Keratinocyte (primary cell): ENCODE measurements around the gene ACBD3. TPM values are rescaled to one million over a fixed set of nuclear protein-coding genes. Genes with fewer than 3 reads are reported as not detected.

Source experiments
- DNase-seq: peaks from one replicate; pipeline ENCODE4 v3.0.0-alpha.2; 2011; ENCODE audit warnings: low read depth, missing footprints, low spot score
- FAIRE-seq: peaks from 2 replicates; lab custom pipeline; 2011; peaks lifted over from hg19 to GRCh38; lab: Jason Lieb, UNC
- H2AFZ ChIP-seq: 2 replicates; pipeline ENCODE4 v1.6.0; 2012; ENCODE audit warnings: low read length, control low read depth, inconsistent platforms; ENCODE audit not compliant: control insufficient read depth
- H3K27ac ChIP-seq: 2 replicates; pipeline ENCODE4 v1.5.1; 2011; ENCODE audit warnings: low read length; ENCODE audit not compliant: control insufficient read depth, insufficient read depth
- H3K27me3 ChIP-seq: 3 replicates; pipeline ENCODE4 v1.6.0; 2011; ENCODE audit warnings: low read length; ENCODE audit not compliant: control insufficient read depth, insufficient read depth; ENCODE audit errors: extremely low read depth
- H3K36me3 ChIP-seq, 2 experiments: 2 replicates in 1 of 2; 3 replicates in 1 of 2; pipeline ENCODE4 v1.5.1; 2011; ENCODE audit warnings: low read length in 2 of 2, mild to moderate bottlenecking in 1 of 2; ENCODE audit not compliant: control insufficient read depth in 2 of 2, insufficient read depth in 2 of 2; ENCODE audit errors: extremely low read depth in 1 of 2
- H3K4me1 ChIP-seq: 3 replicates; pipeline ENCODE4 v1.5.1; 2011; ENCODE audit warnings: low read length; ENCODE audit not compliant: control insufficient read depth, insufficient read depth; ENCODE audit errors: extremely low read depth
- H3K4me2 ChIP-seq: 3 replicates; pipeline ENCODE4 v1.6.0; 2011; ENCODE audit warnings: low read depth, low read length; ENCODE audit not compliant: control insufficient read depth, insufficient read depth; ENCODE audit errors: extremely low read depth
- H3K4me3 ChIP-seq, 3 experiments: fragments of 200-600 bp in 1 of 3; sonication (generic) in 1 of 3; 2 replicates in 2 of 3; 3 replicates in 1 of 3; pipeline ENCODE4 v1.5.1; 2011 to 2016; ENCODE audit warnings: low read length in 3 of 3, mild to moderate bottlenecking in 3 of 3, control low read depth in 2 of 3, inconsistent platforms in 1 of 3, low read depth in 1 of 3, mixed read lengths in 1 of 3, mixed run types in 1 of 3, moderate library complexity in 1 of 3; ENCODE audit not compliant: control insufficient read depth in 2 of 3, insufficient read depth in 2 of 3; ENCODE audit errors: extremely low read depth in 1 of 3
- H3K79me2 ChIP-seq: 2 replicates; pipeline ENCODE4 v1.6.0; 2012; ENCODE audit warnings: low read length; ENCODE audit not compliant: control insufficient read depth, insufficient read depth
- H3K9ac ChIP-seq: 3 replicates; pipeline ENCODE4 v1.6.0; 2011; ENCODE audit warnings: low read length; ENCODE audit not compliant: control insufficient read depth, insufficient read depth; ENCODE audit errors: extremely low read depth
- H3K9me1 ChIP-seq: 3 replicates; pipeline ENCODE4 v1.6.0; 2011; ENCODE audit warnings: low read length; ENCODE audit not compliant: control insufficient read depth, insufficient read depth; ENCODE audit errors: extremely low read depth
- H3K9me3 ChIP-seq: 2 replicates; pipeline ENCODE4 v1.5.1; 2012; ENCODE audit warnings: low read depth, low read length; ENCODE audit not compliant: control insufficient read depth
- H4K20me1 ChIP-seq: 3 replicates; pipeline ENCODE4 v1.6.0; 2011; ENCODE audit warnings: low read length; ENCODE audit not compliant: control insufficient read depth, insufficient read depth; ENCODE audit errors: extremely low read depth
- CTCF ChIP-seq, 3 experiments: IDR thresholded peaks in 1 of 3; conservative IDR thresholded peaks in 1 of 3; optimal IDR thresholded peaks in 1 of 3; 2 replicates in 2 of 3; 3 replicates in 1 of 3; pipeline versions ENCODE3 to v1.5.1; 2011; ENCODE audit warnings: low read length in 3 of 3, mild to moderate bottlenecking in 3 of 3, moderate library complexity in 2 of 3, control low read depth in 1 of 3, inconsistent platforms in 1 of 3; ENCODE audit not compliant: insufficient read depth in 2 of 3; ENCODE audit errors: extremely low read depth in 1 of 3
- EZH2 ChIP-seq: IDR thresholded peaks from one replicate; pipeline ENCODE4 v1.6.1; 2012; ENCODE audit warnings: inconsistent platforms, mild to moderate bottlenecking, low read length, moderate library complexity
- dilution Hi-C: fragments of 300-500 bp; cut with MboI; formaldehyde crosslinking; loops from one replicate; pipeline ENCODE4 v1.7.0; 2020; ENCODE audit warnings: low sequenced_read_pairs; ENCODE audit not compliant: extremely low pct_ligation_motif_present
- polyA plus RNA-seq, 5 experiments: library from polyadenylated mRNA; depleted of rRNA in 3 of 5; stranded (reverse) in 3 of 5; stranded (forward) in 1 of 5; unstranded in 1 of 5; fragments of >200 nt; gene quantifications; 1 replicate in 1 of 5; 2 replicates in 3 of 5; 3 replicates in 1 of 5; pipeline versions ENCODE4 v1.2.1 to v1.2.3, GENCODE V29; 2011 to 2012; ENCODE audit warnings: missing spikeins in 2 of 5, low read depth in 1 of 5, low replicate concordance in 1 of 5

ACBD3 gene
- polyA plus RNA-seq, 1 donor (not counting 4 experiments of a cell fraction or from before 2014, with no cell fraction given): 43.1 TPM

- DNase-seq (no peak), FAIRE-seq (no peak)
- no peaks in the 10 kb centered on the region for H3K36me3 ChIP-seq
- no peaks in the 10 kb centered on the region for H3K27me3 ChIP-seq
- no peaks in the 10 kb centered on the region for H4K20me1 ChIP-seq
- H3K27ac ChIP-seq: no peak overlapping the region
- dilution Hi-C loops: no loop called here
- peak overlapping the region; percentile 70 for H3K9ac ChIP-seq
- TF ChIP-seq EZH2: no peak
- no peak for TF ChIP-seq CTCF (optimal IDR thresholded peaks at IDR 0.05 in 1 of 3, IDR thresholded peaks at IDR 0.05 in 1 of 3, conservative IDR thresholded peaks at IDR 0.05 in 1 of 3; ENCODE audit: extremely low read depth in 1 of 3, insufficient read depth in 2 of 3, low read length in 3 of 3)
- peak overlapping the region; percentile 51 for H2AFZ ChIP-seq
- no peaks in the 10 kb centered on the region for H3K79me2 ChIP-seq
- H3K9me3 ChIP-seq: no peaks in the 10 kb centered on the region
- peaks cover 14% of the 10 kb centered on the region for H3K4me1 ChIP-seq
- no peaks in the 10 kb centered on the region for H3K9me1 ChIP-seq
- peak overlapping the region; percentile 85 for H3K4me2 ChIP-seq
- H3K4me3 ChIP-seq: peak overlapping the region; percentile 46 to 68 (median 61)
These were observed 75.3 kb downstream of the ACBD3 start for GRCh38 chr1:226111098-226111882.

GRCh38 chr1:226110249-226111097 lies 76.1 kb downstream of the ACBD3 start:
- no peaks in the 10 kb centered on the region for H3K36me3 ChIP-seq
- no peaks in the 10 kb centered on the region for H3K79me2 ChIP-seq
- H3K27me3 ChIP-seq: no peaks in the 10 kb centered on the region
- dilution Hi-C loops: no loop called here
- peaks cover 14% of the 10 kb centered on the region for H3K4me1 ChIP-seq
- peak overlapping the region; percentile 51 for H2AFZ ChIP-seq
- H3K9ac ChIP-seq: peak overlapping the region; percentile 70
- FAIRE-seq (no peak), DNase-seq (no peak)
- H3K9me3 ChIP-seq: no peaks in the 10 kb centered on the region
- peak overlapping the region; percentile 85 for H3K4me2 ChIP-seq
- TF ChIP-seq CTCF (optimal IDR thresholded peaks at IDR 0.05 in 1 of 3, IDR thresholded peaks at IDR 0.05 in 1 of 3, conservative IDR thresholded peaks at IDR 0.05 in 1 of 3; ENCODE audit: extremely low read depth in 1 of 3, insufficient read depth in 2 of 3, low read length in 3 of 3): no peak
- TF ChIP-seq EZH2: no peak
- no peaks in the 10 kb centered on the region for H3K9me1 ChIP-seq
- peak overlapping the region; percentile 47 for H3K27ac ChIP-seq
- H4K20me1 ChIP-seq: no peaks in the 10 kb centered on the region
- H3K4me3 ChIP-seq: peak overlapping the region; percentile 46 to 68 (median 61)
